IPS DF 4.7 (cell line): ENCODE measurements around the gene CCDC43.
"Not testable (repeated sequence)": the region's sequence is repeated elsewhere in the genome, so short reads cannot be mapped to it uniquely, and the experiment has no call there.

ENCODE experiments used
- DNase-seq: peaks from one replicate; pipeline ENCODE4 v3.0.0-alpha.2; 2013; ENCODE audit warnings: low spot score; ENCODE audit errors: extremely low read depth

The CCDC43 gene

DNA sequence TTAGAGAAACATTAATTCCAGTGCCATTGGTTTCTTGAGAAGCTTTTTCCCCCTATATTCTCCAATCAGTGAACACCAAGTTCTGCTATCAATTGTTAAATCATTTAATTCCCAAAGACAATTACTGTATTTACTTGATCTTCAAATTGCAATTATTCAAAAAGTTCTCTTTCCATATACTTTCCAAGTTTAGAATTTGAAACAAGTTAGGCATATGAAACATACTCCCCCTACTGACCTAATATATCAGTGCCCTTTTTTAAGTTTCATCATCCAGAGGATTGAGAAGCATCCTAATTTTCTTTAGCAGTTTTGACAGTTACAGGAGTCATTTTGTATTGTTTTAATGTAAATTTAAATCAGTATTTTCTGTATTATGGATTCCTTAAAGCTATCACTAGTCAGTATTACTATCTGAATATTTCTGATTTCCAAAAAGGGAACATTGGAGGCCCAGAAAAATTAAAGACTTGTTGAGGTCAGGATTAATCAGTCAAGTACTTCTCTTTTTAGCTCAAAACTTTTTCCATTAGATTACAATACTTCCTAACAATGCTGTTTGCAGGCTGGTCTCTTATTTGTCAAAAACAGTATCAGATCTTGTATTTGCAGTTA is 17.0 kb downstream of the CCDC43 start:
- DNase-seq = no peak

DNA sequence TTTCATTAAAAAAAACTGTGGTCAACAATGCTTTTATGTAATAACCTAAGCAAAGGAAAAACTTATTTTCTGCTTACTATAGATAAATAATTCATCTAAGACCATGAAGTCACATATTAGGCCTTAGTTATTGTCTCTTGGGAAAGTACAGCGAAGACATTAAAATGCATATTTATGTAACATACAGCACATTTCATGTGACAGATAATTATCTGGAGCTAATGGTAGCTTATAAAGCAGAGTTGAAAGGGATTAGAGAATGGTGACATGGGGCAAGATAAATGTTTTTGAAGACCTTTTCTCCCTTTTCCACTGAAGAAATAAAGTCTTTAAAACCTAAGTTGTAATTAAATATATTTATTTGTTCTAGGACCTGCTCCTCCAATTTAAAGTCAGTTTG is 23.6 kb downstream of the CCDC43 start:
- DNase-seq = no peak

DNA sequence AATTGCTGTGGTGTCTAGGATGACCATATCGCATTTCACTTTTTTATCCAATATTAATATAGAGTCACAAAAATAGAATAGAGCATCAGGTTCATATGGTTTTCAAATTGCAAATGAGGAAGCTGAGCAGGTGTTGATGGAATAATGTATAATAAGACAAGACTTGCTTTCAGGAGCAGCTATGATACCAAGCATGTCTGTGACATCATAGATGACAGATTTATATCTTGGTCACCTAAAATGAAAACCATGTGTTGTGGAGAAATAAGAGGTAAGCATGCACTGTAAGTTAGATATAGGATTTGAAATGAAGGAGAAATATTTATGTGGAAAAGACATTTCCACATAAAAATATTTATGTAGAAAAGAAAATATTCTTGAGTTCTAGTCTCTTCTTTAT is 24.7 kb downstream of the CCDC43 start:
- DNase-seq = no peak

DNA sequence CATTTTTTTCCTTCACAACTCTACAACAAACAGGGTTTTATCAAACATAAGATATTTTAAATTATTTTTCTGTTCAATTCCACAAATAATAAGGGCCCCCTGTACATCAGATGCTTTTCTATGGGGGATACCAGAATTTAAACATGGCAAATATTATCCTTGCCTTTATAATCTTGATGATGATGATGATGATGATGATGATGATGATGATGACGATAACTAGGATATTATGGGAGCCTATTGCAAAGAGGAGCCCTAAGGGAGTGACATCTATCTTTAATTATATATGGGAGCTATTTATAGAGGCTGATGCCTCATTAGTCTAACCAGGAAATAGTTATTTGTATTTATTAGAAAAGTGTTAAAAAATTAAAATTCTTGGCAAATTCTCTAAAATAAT is 26.5 kb downstream of the CCDC43 start:
- no peak for DNase-seq

DNA sequence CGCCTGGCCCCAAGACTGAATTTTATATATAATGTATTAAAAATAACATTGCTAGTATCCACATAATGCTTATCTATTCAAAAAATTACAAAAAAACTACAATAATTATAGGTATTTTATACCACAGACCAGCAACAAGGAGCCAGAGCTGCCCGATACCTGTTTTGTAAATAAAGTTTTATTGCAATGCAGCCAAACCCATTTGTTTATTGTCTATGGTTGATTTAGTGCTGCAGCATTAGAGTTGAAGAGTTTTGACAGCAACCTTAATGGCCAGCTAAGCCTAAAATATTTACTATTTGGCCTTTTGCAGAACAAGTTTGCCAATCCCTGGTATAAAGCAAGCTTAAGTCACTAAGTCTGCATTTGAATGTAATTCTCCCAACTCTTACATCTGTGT is 27.7 kb downstream of the CCDC43 start:
- DNase-seq = no peak

DNA sequence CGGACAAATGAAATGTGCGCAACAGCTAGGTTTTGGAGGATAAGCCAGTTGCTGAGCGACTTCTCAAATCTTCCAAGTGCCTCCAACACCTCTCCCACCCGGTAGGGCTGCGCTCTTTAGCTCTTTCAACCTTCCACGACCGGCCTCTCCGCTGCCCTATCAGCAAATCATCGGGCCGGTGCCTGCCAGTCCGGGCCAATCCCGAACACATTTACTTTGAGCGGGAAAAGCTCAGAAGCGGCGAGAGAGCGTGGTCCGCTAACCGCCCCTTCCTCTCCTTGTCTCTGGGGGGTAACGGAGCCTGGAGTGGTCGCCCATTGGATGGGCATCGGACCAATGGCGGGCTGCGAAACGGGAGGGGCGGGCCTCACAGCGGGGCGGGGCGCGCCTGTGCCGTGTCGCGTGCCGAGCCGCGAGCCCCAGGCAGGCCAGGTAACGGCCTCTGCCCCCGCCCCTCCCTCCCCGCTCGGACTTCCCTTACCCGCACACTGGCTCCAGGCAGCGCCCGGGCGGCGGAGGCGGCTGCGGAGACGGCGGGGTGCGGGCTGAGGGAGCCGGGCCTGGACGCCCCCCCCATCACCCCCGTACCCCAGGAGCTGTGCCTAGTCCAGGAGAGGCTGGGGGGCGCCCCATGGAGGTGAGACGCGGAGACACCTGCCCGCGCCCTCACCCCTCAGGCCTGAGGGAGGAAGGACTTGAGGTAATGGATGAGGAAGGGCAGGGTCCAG is 33.4 kb downstream of the CCDC43 start, which contains the start of gene MEIOC:
TSS of gene MEIOC (plus strand) at position 486 of the 728 bp plus-strand sequence. CDS start at position 632, 146 bp downstream.
- peak; percentile 44 for DNase-seq

DNA sequence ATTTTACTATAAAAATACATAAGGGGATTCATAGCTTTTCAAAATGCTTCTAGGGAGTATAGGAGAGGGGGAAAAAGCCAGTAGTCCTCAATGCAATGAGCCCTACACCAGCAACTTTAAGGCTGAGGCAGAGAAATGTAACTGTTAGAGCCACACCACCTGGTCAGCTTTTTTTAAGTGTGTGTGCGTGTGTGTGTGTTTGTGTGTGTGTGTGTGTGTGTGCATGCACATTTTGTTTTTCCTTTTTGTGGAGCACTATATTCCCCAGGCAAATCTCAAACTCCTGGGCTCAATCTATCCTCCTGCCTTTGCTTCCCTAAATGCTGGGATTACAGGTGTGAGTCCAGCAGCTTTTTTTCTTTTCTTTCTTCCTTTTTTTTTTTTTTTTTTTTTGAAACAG is 35.6 kb downstream of the CCDC43 start:
- DNase-seq = no peak

DNA sequence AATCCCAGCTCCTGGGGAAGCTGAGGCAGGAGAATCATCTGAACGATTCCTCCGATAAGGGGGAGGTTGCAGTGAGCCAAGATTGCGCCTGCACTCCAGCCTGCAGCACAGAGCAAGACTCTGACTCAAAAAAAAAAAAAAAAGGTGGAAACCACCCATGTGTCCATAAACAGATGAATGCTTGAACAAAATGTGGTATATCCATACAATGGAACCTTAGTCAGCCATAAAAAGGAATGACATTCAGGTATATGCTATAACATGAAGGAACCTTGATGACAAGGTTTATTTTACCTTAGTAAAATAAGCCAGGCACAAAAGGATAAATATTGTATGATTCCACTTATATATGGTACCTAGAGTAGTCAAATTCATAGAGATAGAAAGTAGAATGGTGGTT is 36.2 kb downstream of the CCDC43 start:
- no peak for DNase-seq

DNA sequence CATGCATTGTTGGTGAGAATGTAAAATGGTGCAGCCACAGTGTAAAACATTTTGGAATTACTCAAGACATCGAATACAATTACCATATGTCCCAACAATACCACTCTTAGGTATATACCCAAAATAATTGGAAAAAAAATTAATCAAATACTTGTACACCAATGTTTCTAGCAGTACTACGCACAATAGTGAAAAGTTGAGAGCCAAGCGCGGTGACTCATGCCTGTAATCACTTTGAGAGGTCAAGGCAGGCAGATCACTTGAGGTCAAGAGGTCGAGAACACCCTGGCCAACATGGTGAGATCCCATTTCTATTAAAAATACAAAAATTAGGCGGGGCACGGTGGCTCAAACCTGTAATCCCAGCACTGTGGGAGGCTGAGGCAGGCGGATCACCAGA is 36.8 kb downstream of the CCDC43 start:
- DNase-seq = no peak

DNA sequence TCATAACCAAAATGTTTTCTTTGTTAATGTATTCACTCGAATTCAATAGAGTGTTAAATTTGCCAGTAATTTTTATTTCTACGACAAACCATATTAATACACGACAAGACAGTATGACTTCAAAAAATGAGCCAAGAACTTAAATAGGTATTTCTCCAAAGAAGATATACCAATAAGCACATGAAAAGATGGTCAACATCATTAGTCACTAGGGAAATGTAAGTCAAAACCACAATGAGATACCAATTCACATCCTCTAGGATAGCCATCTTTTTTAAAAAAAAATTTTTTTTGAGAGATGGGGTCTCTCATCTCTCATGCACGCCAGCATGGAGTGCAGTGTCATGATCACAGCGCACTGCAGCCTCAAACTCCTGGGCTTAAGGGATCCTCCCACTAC is 38.3 kb downstream of the CCDC43 start:
- no peak for DNase-seq

DNA sequence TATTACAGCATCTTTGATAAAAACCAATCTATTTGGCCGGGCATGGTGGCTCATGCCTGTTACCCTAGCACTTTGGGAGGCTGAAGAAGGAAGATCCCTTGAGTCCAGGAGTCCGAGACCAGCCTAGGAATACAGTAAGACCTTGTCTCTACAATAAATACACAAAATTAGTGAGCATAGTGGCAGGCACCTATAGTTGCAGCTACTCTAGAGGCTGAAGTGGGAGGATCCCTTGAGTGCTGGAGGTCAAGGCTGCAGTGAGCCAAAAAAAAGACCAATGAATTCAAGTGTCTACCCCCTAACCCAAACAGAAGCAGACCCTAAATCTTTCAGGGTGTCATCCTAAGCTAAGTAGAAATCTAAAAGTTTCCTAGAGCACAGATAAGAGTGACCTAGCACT is 40.6 kb downstream of the CCDC43 start:
- no peak for DNase-seq

DNA sequence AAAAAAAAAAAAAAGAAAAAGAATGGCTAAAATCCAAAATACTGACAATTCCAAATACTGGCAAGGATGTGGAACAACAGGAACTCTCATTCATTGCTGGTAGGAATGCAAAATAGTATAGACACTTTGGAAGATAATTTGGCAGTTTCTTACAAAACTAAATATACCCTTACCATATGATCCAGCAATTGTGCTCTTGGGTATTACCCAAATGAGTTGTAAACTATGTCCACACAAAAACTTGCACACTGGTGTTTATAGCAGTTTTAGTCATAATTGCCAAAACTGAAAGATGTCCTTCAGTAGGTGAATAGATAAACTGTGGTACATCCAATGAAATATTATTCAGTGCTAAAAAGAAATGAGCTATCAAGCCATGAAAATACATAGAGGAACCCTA is 41.8 kb downstream of the CCDC43 start:
- DNase-seq = no peak

DNA sequence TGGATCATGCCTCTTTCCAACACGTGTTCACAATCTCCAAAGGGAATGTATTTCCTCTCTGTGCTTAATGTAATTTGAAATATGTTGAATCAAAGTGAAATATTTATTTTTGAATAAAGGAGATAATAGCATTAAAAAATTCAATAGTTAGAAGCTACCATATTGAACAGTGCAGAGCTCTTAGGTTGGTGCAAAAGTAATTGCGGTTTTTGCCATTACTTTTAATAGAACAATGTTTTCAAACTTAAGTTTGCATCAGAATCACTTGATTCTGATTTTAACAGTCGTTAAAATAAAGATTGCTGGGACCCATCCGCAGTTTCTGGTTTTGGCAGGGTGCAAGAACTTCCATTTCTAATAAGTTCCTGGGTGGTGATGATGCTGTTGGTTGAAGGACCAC is 43.3 kb downstream of the CCDC43 start:
- DNase-seq = no peak

DNA sequence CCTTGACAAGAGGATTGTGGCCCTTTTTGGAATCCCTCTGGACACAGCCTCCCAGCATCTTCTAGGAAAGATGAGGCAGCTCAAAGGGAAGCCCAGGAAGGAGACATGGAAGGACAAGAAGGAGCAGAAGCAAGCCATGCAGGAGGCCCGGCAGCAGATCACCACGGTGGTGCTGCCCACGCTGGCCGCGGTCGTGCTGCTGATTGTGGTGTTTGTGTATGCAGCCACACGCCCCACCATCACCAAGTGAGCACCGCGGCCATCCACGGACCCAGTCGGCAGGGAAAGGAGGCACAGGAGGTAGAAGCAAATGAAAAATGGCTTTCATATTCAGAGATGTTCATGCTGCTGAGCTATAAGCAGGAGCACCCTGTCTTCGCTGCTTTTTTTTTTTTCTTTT is 44.2 kb downstream of the CCDC43 start:
- DNase-seq = no peak

DNA sequence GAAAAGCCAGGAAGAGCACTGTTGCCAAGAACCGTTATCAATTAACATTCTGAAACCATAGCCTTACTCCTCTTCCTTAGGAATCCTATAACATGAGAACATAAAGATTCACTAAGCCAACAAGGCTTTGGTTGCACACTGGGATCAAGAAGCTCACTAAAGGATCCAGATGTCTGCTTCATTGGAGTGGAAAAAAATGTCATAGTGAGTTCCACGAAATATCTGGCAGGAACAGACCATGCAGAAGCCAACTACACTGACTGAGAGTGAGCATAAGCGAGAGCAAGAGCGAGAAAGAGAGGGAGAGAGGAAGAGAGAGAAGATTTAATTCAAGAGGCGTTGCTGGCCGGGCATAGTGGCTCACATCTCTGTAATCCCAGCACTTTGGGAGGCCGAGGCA is 46.7 kb downstream of the CCDC43 start:
- no peak for DNase-seq

DNA sequence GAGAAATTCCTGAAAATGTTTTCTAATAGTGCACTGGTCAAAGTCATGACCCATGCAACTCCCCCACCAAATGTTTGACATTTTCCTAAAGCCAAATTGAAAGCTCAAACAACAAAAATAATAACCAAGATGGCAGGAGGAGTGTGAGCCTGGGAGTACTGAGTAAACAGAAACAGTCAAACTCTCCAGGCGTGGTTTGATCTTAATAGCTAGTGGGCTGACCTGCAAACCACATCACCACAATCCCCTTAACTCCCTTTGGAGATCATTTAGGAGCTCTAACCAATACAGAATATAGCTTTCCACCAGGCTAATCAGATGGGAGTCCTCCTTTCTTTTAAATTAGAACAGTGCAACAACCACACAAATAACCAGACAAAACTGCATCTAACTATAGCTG is 52.5 kb downstream of the CCDC43 start:
- no peak for DNase-seq

DNA sequence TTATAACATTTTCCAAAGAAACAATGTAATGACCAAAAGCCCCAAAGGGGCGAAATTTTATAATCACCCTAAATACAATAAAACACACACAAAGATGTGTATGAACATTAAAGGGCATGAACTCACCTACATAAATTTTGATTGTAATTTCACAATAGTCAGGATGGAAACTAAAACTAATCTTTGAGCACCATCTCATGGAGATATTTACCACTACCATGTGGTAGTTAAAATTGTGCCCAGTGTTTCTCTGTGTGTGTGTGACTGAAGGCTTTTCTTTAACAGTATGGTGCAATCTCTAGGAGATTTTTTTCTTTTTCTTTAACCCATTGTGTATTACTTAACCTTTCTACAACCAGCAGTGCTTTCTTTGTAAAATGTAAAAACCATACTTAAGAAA is 53.0 kb downstream of the CCDC43 start:
- no peak for DNase-seq

DNA sequence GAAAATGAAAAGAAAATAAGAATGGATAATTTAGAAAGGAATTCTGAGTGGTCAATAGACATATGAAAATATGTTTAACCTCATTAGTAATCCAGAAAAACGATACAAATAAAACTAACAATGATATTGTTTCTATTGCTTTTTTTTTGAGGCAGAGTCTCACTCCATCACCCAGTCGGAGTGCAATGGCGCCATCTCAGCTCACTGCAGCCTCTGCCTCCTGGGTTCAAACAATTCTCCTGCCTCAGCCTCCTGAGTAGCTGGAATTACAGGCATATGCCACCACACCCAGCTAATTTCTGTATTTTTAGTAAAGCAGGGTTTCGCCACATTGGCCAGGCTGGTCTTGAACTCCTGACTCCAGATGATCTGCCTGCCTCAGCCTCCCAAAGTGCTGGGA is 55.2 kb downstream of the CCDC43 start:
- not testable (repeated sequence) for DNase-seq

DNA sequence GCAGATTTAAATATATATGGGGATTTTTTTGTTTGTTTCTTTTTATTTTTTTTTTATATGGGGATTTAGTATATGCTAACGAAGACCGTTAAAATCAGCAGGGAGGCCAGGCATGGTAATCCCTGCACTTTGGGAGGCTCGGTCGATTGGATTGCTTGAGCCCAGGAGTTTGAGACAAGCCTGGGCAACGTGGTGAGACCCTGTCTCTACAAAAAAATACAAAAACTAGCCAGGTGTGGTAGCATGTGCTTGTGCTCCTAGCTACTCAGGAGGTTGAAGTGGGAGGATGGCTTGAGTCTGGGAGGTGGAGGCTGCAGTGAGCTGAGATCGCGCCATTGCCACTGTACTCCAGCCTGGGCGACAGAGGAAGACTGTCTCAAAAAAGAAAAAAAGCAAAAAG is 55.6 kb downstream of the CCDC43 start:
- DNase-seq = no peak

DNA sequence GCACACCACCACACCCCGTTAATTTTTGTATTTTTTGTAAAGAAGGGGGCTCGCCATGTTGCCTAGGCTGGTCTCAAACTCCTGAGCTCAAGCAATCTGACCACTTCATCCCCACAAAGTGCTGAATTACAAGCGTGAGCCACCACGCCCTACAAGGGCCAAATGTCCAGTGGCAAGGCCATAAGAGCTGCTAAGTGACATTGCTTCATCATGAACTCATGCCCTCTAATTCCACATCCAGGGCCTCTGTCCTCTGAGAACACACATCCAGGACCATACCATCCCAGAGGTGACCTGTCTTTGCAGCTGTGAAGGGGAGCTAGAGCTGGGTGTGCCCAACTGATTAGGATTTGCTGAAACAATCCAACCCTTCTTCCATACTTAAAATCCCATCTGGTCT is 58.9 kb downstream of the CCDC43 start:
- DNase-seq = no peak

DNA sequence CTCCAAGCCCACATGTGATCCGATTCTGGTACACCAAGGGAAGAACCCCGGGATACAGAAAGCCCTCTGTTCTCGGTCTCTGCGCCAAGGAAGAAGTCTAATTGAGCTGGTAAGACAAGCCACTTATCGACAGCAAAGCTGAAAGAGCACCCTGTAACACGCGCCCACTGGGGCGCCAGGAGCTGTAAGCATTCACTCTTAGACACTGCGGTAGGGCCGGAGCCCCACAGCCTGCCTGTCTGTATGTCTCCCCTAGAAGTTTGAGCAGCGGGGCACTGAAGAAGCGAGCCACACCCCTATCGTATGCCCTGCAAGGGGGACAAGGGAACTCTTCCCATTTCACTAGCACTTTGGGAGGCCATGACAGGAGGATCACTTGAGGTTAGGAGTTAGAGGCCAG is 60.3 kb downstream of the CCDC43 start:
- no peak for DNase-seq

DNA sequence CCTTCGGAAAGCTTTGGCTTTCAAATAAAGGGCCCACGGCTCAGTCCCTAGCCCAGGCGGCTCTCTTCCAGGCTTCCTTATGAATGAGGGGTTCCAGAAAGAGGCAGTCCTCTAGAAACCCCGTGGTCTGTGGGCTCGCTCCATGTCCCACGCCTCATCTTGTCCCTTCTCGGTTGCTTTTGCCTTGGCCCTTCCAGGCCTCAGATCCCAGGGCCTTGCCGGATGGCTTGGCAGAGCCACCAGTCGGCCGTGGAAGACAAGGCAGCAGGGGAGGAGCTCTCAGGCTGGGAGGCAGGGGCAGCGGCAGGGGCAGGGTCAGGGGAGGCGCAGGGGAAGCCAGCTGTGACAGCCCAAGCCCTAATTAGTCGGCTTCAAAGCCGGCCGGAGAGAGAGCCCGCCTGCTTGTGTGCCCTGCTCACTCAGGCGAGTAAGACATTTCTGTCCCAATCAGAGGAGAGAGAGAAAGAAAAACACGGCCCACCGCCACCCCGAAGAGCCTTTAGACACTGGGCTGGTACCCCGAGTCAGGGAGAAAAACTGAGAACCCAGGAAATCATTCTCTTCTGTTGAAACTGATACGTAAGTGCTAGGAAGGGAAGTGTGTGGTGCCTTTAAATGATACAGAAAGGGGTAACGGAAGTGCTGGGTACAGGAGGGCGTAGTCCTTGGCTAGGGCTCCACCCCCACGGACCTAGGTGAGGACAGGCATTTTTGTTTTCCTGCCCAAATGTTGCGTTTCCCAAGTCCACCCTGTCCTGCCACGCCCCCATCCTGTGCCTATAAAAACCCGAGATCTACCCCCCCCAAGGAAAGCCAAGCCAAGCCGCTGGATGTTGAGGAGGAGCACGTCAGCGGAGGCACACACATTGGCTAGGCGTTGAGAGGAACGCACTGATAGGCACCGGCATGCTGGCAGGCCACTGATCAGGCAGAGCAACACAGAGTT is 61.1 kb downstream of the CCDC43 start:
- no peak for DNase-seq
